Caco-2 (cell line): Measurements from ENCODE around the gene MCFD2. TPM values are rescaled to one million over a fixed set of nuclear protein-coding genes. Genes with fewer than 3 reads are reported as not detected.

Source experiments
- BruUV-seq: library from RNA; stranded (reverse); fragments of 400-500 nt; replicated peaks from 2 replicates; lab custom pipeline; 2021; lab: Mats Ljungman, UMichigan
- CTCF ChIA-PET: fragments of 300-600 bp; sonication (Branson Sonifier 250); formaldehyde crosslinking; loops from one replicate; lab custom pipeline; 2022; ENCODE audit warnings: antibody characterized with exemption; lab: Charles Lee
- POLR2A ChIA-PET: fragments of 300-600 bp; sonication (Branson Sonifier 250); formaldehyde crosslinking; loops from one replicate; lab custom pipeline; 2022; ENCODE audit warnings: antibody characterized with exemption; lab: Charles Lee
- DNase-seq, 2 experiments: peaks; one replicate each; pipeline versions ENCODE4 v3.0.0 to v3.0.0-alpha.2; 2020 to 2022
- H3K27me3 ChIP-seq: replicated peaks from 2 replicates; pipeline ENCODE4 v1.6.0; 2011; ENCODE audit warnings: low read length; ENCODE audit not compliant: control insufficient read depth, insufficient read depth
- H3K36me3 ChIP-seq: 2 replicates; pipeline ENCODE4 v1.5.1; 2011; ENCODE audit warnings: low read length; ENCODE audit not compliant: control insufficient read depth, insufficient read depth
- H3K4me1 ChIP-seq: fragments of 250-450 bp; sonication (Bioruptor Pico); 2 replicates; pipeline ENCODE4 v1.5.1; 2020; ENCODE audit warnings: mild to moderate bottlenecking
- H3K4me3 ChIP-seq: 2 replicates; pipeline ENCODE4 v1.5.1; 2011; ENCODE audit warnings: low read depth, mild to moderate bottlenecking, control low read depth, low read length
- H3K9me3 ChIP-seq: fragments of 250-450 bp; sonication (Bioruptor Pico); 2 replicates; pipeline ENCODE4 v1.5.1; 2020; ENCODE audit warnings: mild to moderate bottlenecking, moderate library complexity
- H3K27ac Mint-ChIP-seq: one replicate; pipeline ENCODE4 v1.8.0; 2022; ENCODE audit warnings: mixed read lengths; ENCODE audit not compliant: unreplicated experiment
- H3K27me3 Mint-ChIP-seq: one replicate; pipeline ENCODE4 v1.8.0; 2022; ENCODE audit warnings: mixed read lengths; ENCODE audit not compliant: insufficient read depth, unreplicated experiment
- H3K36me3 Mint-ChIP-seq: one replicate; pipeline ENCODE4 v1.8.0; 2022; ENCODE audit warnings: mild to moderate bottlenecking, mixed read lengths; ENCODE audit not compliant: insufficient read depth, unreplicated experiment
- H3K4me1 Mint-ChIP-seq: one replicate; pipeline ENCODE4 v1.8.0; 2022; ENCODE audit warnings: low read depth, mixed read lengths; ENCODE audit not compliant: unreplicated experiment
- H3K4me3 Mint-ChIP-seq: one replicate; pipeline ENCODE4 v1.8.0; 2022; ENCODE audit warnings: mild to moderate bottlenecking, moderate library complexity, mixed read lengths; ENCODE audit not compliant: unreplicated experiment
- H3K9me3 Mint-ChIP-seq: one replicate; pipeline ENCODE4 v1.8.0; 2022; ENCODE audit warnings: mixed read lengths; ENCODE audit not compliant: unreplicated experiment
- CTCF ChIP-seq, 2 experiments: fragments of 200-600 bp in 1 of 2; IDR thresholded peaks; 1 replicate in 1 of 2; 2 replicates in 1 of 2; pipeline versions ENCODE4 v1.5.1 to v1.8.0; 2011 to 2022; ENCODE audit warnings: antibody characterized with exemption in 1 of 2, control low read depth in 1 of 2, inconsistent platforms in 1 of 2, low read depth in 1 of 2, low read length in 1 of 2, mild to moderate bottlenecking in 1 of 2, moderate library complexity in 1 of 2; ENCODE audit not compliant: insufficient read depth in 1 of 2, severe bottlenecking in 1 of 2, unreplicated experiment in 1 of 2
- intact Hi-C: fragments of 100-400 bp; cut with micrococcal nuclease; formaldehyde crosslinking; loops from one replicate; pipeline ENCODE4 v1.10.0; 2022; ENCODE audit not compliant: unreplicated experiment
- total RNA-seq: library from RNA; stranded (reverse); gene quantifications from 2 replicates; pipeline ENCODE4 v1.2.3, GENCODE V29; 2022

The MCFD2 gene
- total RNA-seq, 1 experiment from 2014 or later, result 156 TPM

DNA sequence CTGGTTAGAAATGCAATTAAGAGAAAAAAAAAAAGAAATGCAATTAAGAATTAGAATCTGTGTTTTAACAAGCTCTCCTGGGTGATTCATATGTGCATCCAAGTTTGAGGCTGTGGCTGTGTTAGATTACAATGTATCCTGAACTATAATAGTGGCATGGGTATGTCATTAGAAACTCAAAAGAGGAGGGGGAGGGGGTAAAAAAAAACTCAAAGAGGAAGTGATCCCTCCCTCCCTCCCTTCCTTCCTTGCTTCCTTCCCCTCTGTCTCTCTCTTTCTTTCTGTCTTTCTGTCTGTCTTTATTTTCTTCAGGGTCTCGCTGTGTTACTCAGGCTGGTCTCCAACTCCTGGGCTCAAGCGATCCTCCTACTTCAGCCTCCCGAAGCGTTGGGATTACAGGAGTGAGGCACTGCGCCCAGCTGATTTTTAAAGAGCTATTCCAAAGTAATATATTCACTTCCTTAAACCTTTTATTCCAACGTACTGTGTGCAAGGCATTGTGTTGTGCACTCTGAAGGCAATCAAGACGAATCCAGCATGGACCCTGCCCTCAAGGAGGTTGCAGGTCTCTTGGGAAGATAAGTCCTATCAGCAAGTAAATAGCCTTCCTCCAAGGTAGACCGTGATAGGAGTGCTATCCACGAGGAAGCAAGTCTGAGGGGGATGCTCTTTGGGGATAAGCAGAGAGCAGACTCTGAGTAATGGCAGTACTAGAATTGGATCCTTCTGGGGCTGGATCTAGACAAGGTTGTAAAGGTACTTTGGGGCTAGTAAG lies 35.9 kb upstream of the MCFD2 start:
- DNase-seq, result no peak
- no TSS peak for BruUV-seq
- ChIA-PET POLR2A (interaction anchor here (0.6 kb wide), 1 partner anchor 14 kb away, joined by 5 read pairs; no protein-coding TSS in a partner anchor), CTCF (no interaction called here)
- H3K36me3 Mint-ChIP-seq, result peaks cover 64% of the 10 kb centered on the region
- Histone ChIP-seq H3K4me3 (no peak overlapping the region), H3K36me3 (peaks cover 6% of the 10 kb centered on the region), H3K9me3 (no peaks in the 10 kb centered on the region), H3K27me3 (no peaks in the 10 kb centered on the region), H3K4me1 (peaks cover 31% of the 10 kb centered on the region)
- peaks cover 26% of the 10 kb centered on the region for H3K4me1 Mint-ChIP-seq
- intact Hi-C loops, result no loop called here
- no peaks in the 10 kb centered on the region for H3K27me3 Mint-ChIP-seq
- H3K9me3 Mint-ChIP-seq, result no peaks in the 10 kb centered on the region
- TF ChIP-seq CTCF (IDR thresholded peaks at IDR 0.05; ENCODE audit: insufficient read depth in 1 of 2, low read depth in 1 of 2, low read length in 1 of 2, severe bottlenecking in 1 of 2, unreplicated experiment in 1 of 2), result no peak
- no peak overlapping the region for H3K4me3 Mint-ChIP-seq
- H3K27ac Mint-ChIP-seq, result no peak overlapping the region

- Histone ChIP-seq H3K4me1 (peaks cover 20% of the 10 kb centered on the region), H3K4me3 (no peak overlapping the region), H3K9me3 (no peaks in the 10 kb centered on the region), H3K36me3 (peaks cover 7% of the 10 kb centered on the region), H3K27me3 (no peaks in the 10 kb centered on the region)
- Mint-ChIP-seq H3K9me3 (no peaks in the 10 kb centered on the region), H3K27ac (no peak overlapping the region), H3K4me1 (peaks cover 19% of the 10 kb centered on the region), H3K36me3 (peaks cover 60% of the 10 kb centered on the region), H3K27me3 (no peaks in the 10 kb centered on the region), H3K4me3 (no peak overlapping the region)
- DNase-seq, result no peak
- no peak for TF ChIP-seq CTCF (IDR thresholded peaks at IDR 0.05; ENCODE audit: insufficient read depth in 1 of 2, low read depth in 1 of 2, low read length in 1 of 2, severe bottlenecking in 1 of 2, unreplicated experiment in 1 of 2)
- no TSS peak for BruUV-seq
- POLR2A ChIA-PET, result no interaction called here
- intact Hi-C loops, result no loop called here
- CTCF ChIA-PET, result no interaction called here
These were observed 34.7 kb upstream of the MCFD2 start for GRCh38 chr2:46950314-46950713.

- no peaks in the 10 kb centered on the region for H3K27me3 ChIP-seq
- Mint-ChIP-seq H3K27ac (no peak overlapping the region), H3K4me1 (peaks cover 11% of the 10 kb centered on the region), H3K36me3 (peaks cover 39% of the 10 kb centered on the region), H3K4me3 (no peak overlapping the region), H3K27me3 (no peaks in the 10 kb centered on the region), H3K9me3 (no peaks in the 10 kb centered on the region)
- no TSS peak for BruUV-seq
- no peak for DNase-seq
- peaks cover 6% of the 10 kb centered on the region; the same call in 1 of the 2 replicates for H3K4me1 ChIP-seq
- ChIA-PET POLR2A (no interaction called here), CTCF (no interaction called here)
- intact Hi-C loops, result no loop called here
- TF ChIP-seq CTCF (IDR thresholded peaks at IDR 0.05; ENCODE audit: insufficient read depth in 1 of 2, low read depth in 1 of 2, low read length in 1 of 2, severe bottlenecking in 1 of 2, unreplicated experiment in 1 of 2), result no peak
- H3K9me3 ChIP-seq, result no peaks in the 10 kb centered on the region
- H3K4me3 ChIP-seq, result no peak overlapping the region
- H3K36me3 ChIP-seq, result peaks cover 7% of the 10 kb centered on the region
These were observed 32.2 kb upstream of the MCFD2 start for GRCh38 chr2:46947841-46948240.
